HCT116 (cell line): Measurements from ENCODE around the gene SLC7A8. TPM values are rescaled to one million over a fixed set of nuclear protein-coding genes. Genes with fewer than 3 reads are reported as not detected.

ENCODE experiments used
- ATAC-seq: fragments of 200-7000 bp; cut with Tn5 transposase; 2 replicates; pipeline ENCODE4 v1.9.1; 2020; ENCODE audit warnings: mild to moderate bottlenecking, moderate library complexity
- BruUV-seq: library from RNA; stranded (reverse); fragments of 400-500 nt; replicated peaks from 2 replicates; lab custom pipeline; 2021; lab: Mats Ljungman, UMichigan
- CTCF ChIA-PET: fragments of 300-600 bp; sonication (Branson Sonifier 250); formaldehyde crosslinking; loops from one replicate; lab custom pipeline; 2021; ENCODE audit warnings: antibody characterized with exemption; lab: Charles Lee
- POLR2A ChIA-PET: fragments of 300-600, 350-600 bp; sonication (Branson Sonifier 250); formaldehyde crosslinking; loops from one replicate; lab custom pipeline; 2021; ENCODE audit warnings: antibody characterized with exemption; lab: Charles Lee
- RAD21 ChIA-PET, 2 experiments: fragments of 300-600 bp; sonication (Branson Sonifier 250); formaldehyde crosslinking; loops; one replicate each; lab custom pipeline; 2023; ENCODE audit warnings: low total read pairs in 2 of 2; ENCODE audit not compliant: uncharacterized antibody in 2 of 2, unreplicated experiment in 2 of 2, low non-redundant PET in 1 of 2; lab: Charles Lee
- DNase-seq: peaks from one replicate; pipeline ENCODE4 v3.0.0-alpha.2; 2010; ENCODE audit warnings: low read depth, low spot score
- H2AFZ ChIP-seq: fragments of 200-600 bp; shearing (Covaris generic), sonication (generic); 2 replicates; pipeline ENCODE4 v1.6.1; 2017; ENCODE audit warnings: low read depth, mixed run types, mixed read lengths, antibody characterized with exemption, low read length; ENCODE audit not compliant: poor library complexity, severe bottlenecking
- H3K27ac ChIP-seq: 2 replicates; pipeline ENCODE4 v1.5.1; 2012; ENCODE audit warnings: low read depth, low read length
- H3K27me3 ChIP-seq: fragments of 200-600 bp; sonication (generic); 2 replicates; pipeline ENCODE4 v1.6.1; 2016; ENCODE audit warnings: mixed run types, low read length, mixed read lengths; ENCODE audit not compliant: insufficient read depth
- H3K36me3 ChIP-seq, 2 experiments: fragments of 200-500 bp in 1 of 2; fragments of 200-600 bp in 1 of 2; sonication (Bioruptor generic) in 1 of 2; sonication (generic) in 1 of 2; 2 replicates each; pipeline versions ENCODE4 v1.5.1 to v1.6.1; 2014 to 2016; ENCODE audit warnings: low read length in 2 of 2, inconsistent platforms in 1 of 2, mixed read lengths in 1 of 2, mixed run types in 1 of 2; ENCODE audit not compliant: insufficient read depth in 2 of 2, control insufficient read depth in 1 of 2
- H3K4me1 ChIP-seq, 2 experiments: fragments of 200-600 bp in 1 of 2; sonication (generic) in 1 of 2; 2 replicates each; pipeline versions ENCODE4 v1.5.1 to v1.6.1; 2012 to 2017; ENCODE audit warnings: low read length in 2 of 2, inconsistent platforms in 1 of 2, mild to moderate bottlenecking in 1 of 2, mixed read lengths in 1 of 2, mixed run types in 1 of 2, moderate library complexity in 1 of 2; ENCODE audit not compliant: insufficient read depth in 2 of 2, control insufficient read depth in 1 of 2
- H3K4me2 ChIP-seq: fragments of 200-600 bp; sonication (generic); 2 replicates; pipeline ENCODE4 v1.6.1; 2017; ENCODE audit warnings: mixed run types, low read length, mixed read lengths
- H3K4me3 ChIP-seq, 2 experiments: fragments of 200-600 bp in 1 of 2; sonication (generic) in 1 of 2; replicated peaks in 1 of 2; 2 replicates each; pipeline ENCODE4 v1.5.1; 2011 to 2016; ENCODE audit warnings: low read length in 2 of 2, control low read depth in 1 of 2, low read depth in 1 of 2, mild to moderate bottlenecking in 1 of 2, mixed read lengths in 1 of 2, mixed run types in 1 of 2
- H3K79me2 ChIP-seq: fragments of 200-600 bp; sonication (generic); 2 replicates; pipeline ENCODE4 v1.6.1; 2017; ENCODE audit warnings: mild to moderate bottlenecking, mixed run types, low read length, moderate library complexity, mixed read lengths; ENCODE audit not compliant: insufficient read depth
- H3K9ac ChIP-seq: fragments of 200-600 bp; sonication (generic); 2 replicates; pipeline ENCODE4 v1.6.1; 2016; ENCODE audit warnings: low read length, mixed read lengths
- H3K9me2 ChIP-seq: fragments of 200-600 bp; sonication (generic), shearing (Covaris generic); 2 replicates; pipeline ENCODE4 v1.6.1; 2017; ENCODE audit warnings: mixed run types, mild to moderate bottlenecking, moderate library complexity; ENCODE audit not compliant: insufficient read depth
- H3K9me3 ChIP-seq, 2 experiments: fragments of 200-500 bp in 1 of 2; fragments of 200-600 bp in 1 of 2; sonication (Bioruptor generic) in 1 of 2; sonication (generic) in 1 of 2; 2 replicates each; pipeline ENCODE4 v1.6.1; 2014 to 2017; ENCODE audit warnings: low read length in 2 of 2, mixed read lengths in 2 of 2, inconsistent platforms in 1 of 2, low read depth in 1 of 2, mild to moderate bottlenecking in 1 of 2, mixed run types in 1 of 2, moderate library complexity in 1 of 2; ENCODE audit not compliant: control insufficient read depth in 1 of 2, insufficient read depth in 1 of 2
- H4K20me1 ChIP-seq: fragments of 200-600 bp; sonication (generic), shearing (Covaris generic); 2 replicates; pipeline ENCODE4 v1.6.1; 2017; ENCODE audit warnings: mixed run types, mild to moderate bottlenecking, moderate library complexity; ENCODE audit not compliant: insufficient read depth
- EGR1 ChIP-seq: IDR thresholded peaks from 2 replicates; pipeline ENCODE4 v1.6.1; 2012; ENCODE audit warnings: low read depth
- ELF1 ChIP-seq: IDR thresholded peaks from 2 replicates; pipeline ENCODE4 v1.6.1; 2012; ENCODE audit warnings: low read depth, borderline replicate concordance
- EZH2 ChIP-seq: fragments of 200-600 bp; sonication (generic); IDR thresholded peaks from 2 replicates; pipeline ENCODE4 v1.6.1; 2017; ENCODE audit warnings: antibody characterized with exemption, mixed run types
- EZH2phosphoT487 ChIP-seq: fragments of 200-600 bp; IDR thresholded peaks from 2 replicates; pipeline ENCODE4 v1.6.1; 2018; ENCODE audit warnings: antibody characterized with exemption, borderline replicate concordance
- FOSL1 ChIP-seq: IDR thresholded peaks from 2 replicates; pipeline ENCODE4 v1.6.1; 2012; ENCODE audit warnings: low read depth
- JUND ChIP-seq: IDR thresholded peaks from 2 replicates; pipeline ENCODE4 v1.6.1; 2012
- POLR2A ChIP-seq: IDR thresholded peaks from 2 replicates; pipeline ENCODE4 v1.7.0; 2011; ENCODE audit warnings: borderline replicate concordance; ENCODE audit not compliant: insufficient read depth, insufficient read length; ENCODE audit errors: extremely low read depth
- RAD21 ChIP-seq: IDR thresholded peaks from 2 replicates; pipeline ENCODE4 v1.6.1; 2012; ENCODE audit warnings: low read depth, mild to moderate bottlenecking
- SIN3A ChIP-seq: IDR thresholded peaks from 2 replicates; pipeline ENCODE4 v1.6.1; 2012; ENCODE audit warnings: low read depth
- SP1 ChIP-seq: IDR thresholded peaks from 2 replicates; pipeline ENCODE4 v1.6.1; 2012; ENCODE audit warnings: low read depth
- SRF ChIP-seq: IDR thresholded peaks from 2 replicates; pipeline ENCODE4 v1.6.1; 2012; ENCODE audit warnings: low read depth
- TCF7L2 ChIP-seq: IDR thresholded peaks from 2 replicates; pipeline ENCODE4 v1.7.0; 2011; ENCODE audit warnings: borderline replicate concordance, inconsistent platforms; ENCODE audit not compliant: insufficient read depth, insufficient read length; ENCODE audit errors: extremely low read depth
- YY1 ChIP-seq: IDR thresholded peaks from 2 replicates; pipeline ENCODE4 v1.6.1; 2011; ENCODE audit warnings: low read length, low read depth, moderate library complexity, mild to moderate bottlenecking; ENCODE audit not compliant: insufficient replicate concordance; ENCODE audit errors: extremely low read depth
- ZNF274 ChIP-seq: fragments of 200-500 bp; sonication (Bioruptor generic); IDR thresholded peaks from 2 replicates; pipeline ENCODE4 v1.6.1; 2014; ENCODE audit warnings: mild to moderate bottlenecking, low read depth, low read length, inconsistent platforms
- intact Hi-C: fragments of 100-400 bp; cut with micrococcal nuclease; formaldehyde crosslinking; loops from 2 replicates; pipeline ENCODE4 v1.10.0; 2022
- total RNA-seq: library from RNA; stranded (reverse); gene quantifications from one replicate; pipeline ENCODE4 v1.2.1, GENCODE V29; 2021; ENCODE audit not compliant: unreplicated experiment
- TF ChIP-seq, protein P1 (sequence below): IDR thresholded peaks from 2 replicates; pipeline ENCODE4 v1.6.1; 2012
- TF ChIP-seq, protein P2 (sequence below): IDR thresholded peaks from 2 replicates; pipeline ENCODE4 v1.6.1; 2012
- TF ChIP-seq, protein P3 (sequence below): IDR thresholded peaks from 2 replicates; pipeline ENCODE4 v1.6.1; 2011; ENCODE audit warnings: mild to moderate bottlenecking, low read length, moderate library complexity; ENCODE audit not compliant: insufficient replicate concordance; ENCODE audit errors: extremely low read depth

Gene SLC7A8
- total RNA-seq, 1 experiment from 2014 or later, result 5.3 TPM

DNA sequence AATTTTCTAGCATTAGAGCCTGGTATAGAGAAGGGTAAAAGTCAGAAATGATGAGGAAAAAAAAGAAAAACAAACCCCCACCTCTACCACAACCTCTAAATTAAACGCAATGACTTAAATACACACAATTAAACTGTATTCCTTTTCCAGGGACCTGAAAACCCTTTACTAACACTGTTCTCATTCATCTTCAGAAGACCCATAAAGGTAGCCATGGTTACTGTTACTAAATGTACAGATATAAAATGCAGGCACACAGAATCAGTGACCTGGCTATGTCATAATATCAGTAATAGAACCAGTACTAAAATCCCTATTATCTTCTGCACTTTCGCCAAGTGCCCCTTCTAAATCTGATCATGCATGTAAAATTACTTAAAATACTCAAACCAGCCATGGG lies 89.9 kb downstream of the SLC7A8 start:
- ChIA-PET CTCF (interaction anchor here (2.7 to 3.0 kb wide), 2 partner anchors 16 to 25 kb away, joined by 35 to 64 read pairs; no protein-coding TSS in a partner anchor), RAD21 (interaction anchor here in 1 of 2 experiments (0.6 kb wide), 1 partner anchor 112 kb away, joined by 3 read pairs; no protein-coding TSS in a partner anchor), POLR2A (no interaction called here)
- Histone ChIP-seq H4K20me1 (peaks cover 6% of the 10 kb centered on the region; the same call in 1 of the 2 replicates), H3K9me3 (no peaks in the 10 kb centered on the region), H3K4me3 (peak overlapping the region; percentile 90 to 96), H2AFZ (no peak overlapping the region), H3K36me3 (peaks cover 37 to 45% of the 10 kb centered on the region in 2 experiments), H3K4me2 (peak overlapping the region; percentile 95), H3K9ac (peak overlapping the region; percentile 94), H3K27me3 (no peaks in the 10 kb centered on the region), H3K4me1 (peaks cover 6 to 12% of the 10 kb centered on the region in 2 experiments; a peak in 2 of 4 replicates), H3K79me2 (peaks cover 88% of the 10 kb centered on the region), H3K27ac (no peak overlapping the region), H3K9me2 (no peaks in the 10 kb centered on the region)
- no peak for DNase-seq
- no peak for ATAC-seq
- intact Hi-C loops, result no loop called here
- TF ChIP-seq POLR2A (no peak), RAD21 (no peak), EGR1 (no peak), ZNF274 (no peak), SRF (no peak), JUND (no peak), FOSL1 (no peak), EZH2phosphoT487 (no peak), SIN3A (no peak), TCF7L2 (no peak), YY1 (no peak), SP1 (no peak), ELF1 (no peak), EZH2 (no peak)
- TF ChIP-seq, protein P1, sequence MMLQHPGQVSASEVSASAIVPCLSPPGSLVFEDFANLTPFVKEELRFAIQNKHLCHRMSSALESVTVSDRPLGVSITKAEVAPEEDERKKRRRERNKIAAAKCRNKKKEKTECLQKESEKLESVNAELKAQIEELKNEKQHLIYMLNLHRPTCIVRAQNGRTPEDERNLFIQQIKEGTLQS, result no peak
- TF ChIP-seq, protein P2, sequence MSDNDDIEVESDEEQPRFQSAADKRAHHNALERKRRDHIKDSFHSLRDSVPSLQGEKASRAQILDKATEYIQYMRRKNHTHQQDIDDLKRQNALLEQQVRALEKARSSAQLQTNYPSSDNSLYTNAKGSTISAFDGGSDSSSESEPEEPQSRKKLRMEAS, result no peak
- TF ChIP-seq, protein P3, sequence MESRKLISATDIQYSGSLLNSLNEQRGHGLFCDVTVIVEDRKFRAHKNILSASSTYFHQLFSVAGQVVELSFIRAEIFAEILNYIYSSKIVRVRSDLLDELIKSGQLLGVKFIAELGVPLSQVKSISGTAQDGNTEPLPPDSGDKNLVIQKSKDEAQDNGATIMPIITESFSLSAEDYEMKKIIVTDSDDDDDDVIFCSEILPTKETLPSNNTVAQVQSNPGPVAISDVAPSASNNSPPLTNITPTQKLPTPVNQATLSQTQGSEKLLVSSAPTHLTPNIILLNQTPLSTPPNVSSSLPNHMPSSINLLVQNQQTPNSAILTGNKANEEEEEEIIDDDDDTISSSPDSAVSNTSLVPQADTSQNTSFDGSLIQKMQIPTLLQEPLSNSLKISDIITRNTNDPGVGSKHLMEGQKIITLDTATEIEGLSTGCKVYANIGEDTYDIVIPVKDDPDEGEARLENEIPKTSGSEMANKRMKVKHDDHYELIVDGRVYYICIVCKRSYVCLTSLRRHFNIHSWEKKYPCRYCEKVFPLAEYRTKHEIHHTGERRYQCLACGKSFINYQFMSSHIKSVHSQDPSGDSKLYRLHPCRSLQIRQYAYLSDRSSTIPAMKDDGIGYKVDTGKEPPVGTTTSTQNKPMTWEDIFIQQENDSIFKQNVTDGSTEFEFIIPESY, result no peak
- no TSS peak for BruUV-seq
